K562 (cell line): ENCODE measurements around the gene ZNF500. TPM values are rescaled to one million over a fixed set of nuclear protein-coding genes. Genes with fewer than 3 reads are reported as not detected.

Experiments
- BRF1 ChIP-seq: IDR thresholded peaks from 3 replicates; pipeline ENCODE4 v1.6.1; 2011; ENCODE audit warnings: borderline replicate concordance, mild to moderate bottlenecking; ENCODE audit not compliant: insufficient read length; ENCODE audit errors: extremely low read depth
- CHD2 ChIP-seq: IDR thresholded peaks from 2 replicates; pipeline ENCODE4 v1.6.1; 2011; ENCODE audit warnings: low read depth, low read length
- CREB1 ChIP-seq, 2 experiments: sonication (generic) in 1 of 2; formaldehyde crosslinking in 1 of 2; IDR thresholded peaks; 2 replicates each; pipeline versions ENCODE4 v1.6.1 to v1.8.0; 2012 to 2022; ENCODE audit warnings: inconsistent platforms in 1 of 2, mild to moderate bottlenecking in 1 of 2, missing genetic modification reagents in 1 of 2, moderate library complexity in 1 of 2
- ESRRA ChIP-seq: fragments of 450-650 bp; IDR thresholded peaks from 2 replicates; pipeline ENCODE4 v1.6.1; 2014; ENCODE audit warnings: low read depth, mild to moderate bottlenecking, moderate library complexity, borderline replicate concordance
- MBD2 ChIP-seq: sonication (generic); IDR thresholded peaks from 2 replicates; pipeline ENCODE4 v1.6.1; 2016; ENCODE audit warnings: low read depth, borderline replicate concordance
- SAFB ChIP-seq: fragments of 200-400 bp; formaldehyde crosslinking; IDR thresholded peaks from 2 replicates; pipeline ENCODE4 v1.6.1; 2017; ENCODE audit warnings: low read depth, low read length, borderline replicate concordance
- SRSF3 ChIP-seq: fragments of 200-400 bp; formaldehyde crosslinking; IDR thresholded peaks from 2 replicates; pipeline ENCODE4 v1.6.1; 2016; ENCODE audit warnings: mild to moderate bottlenecking, low read length, moderate library complexity; ENCODE audit not compliant: insufficient read depth
- SUPT5H ChIP-seq: fragments of 450-650 bp; IDR thresholded peaks from 2 replicates; pipeline ENCODE4 v1.6.1; 2016
- TBP ChIP-seq: optimal IDR thresholded peaks from 2 replicates; pipeline ENCODE3; 2011; ENCODE audit warnings: low read depth, low read length, improper control_type of control experiment
- U2AF2 ChIP-seq: fragments of 200-400 bp; formaldehyde crosslinking; optimal IDR thresholded peaks from 2 replicates; pipeline ENCODE3; 2017; ENCODE audit warnings: low read depth, mild to moderate bottlenecking, low read length
- ZEB2 ChIP-seq: fragments of 450-650 bp; IDR thresholded peaks from 2 replicates; pipeline ENCODE4 v1.6.1; 2016
- ZNF146 ChIP-seq: IDR thresholded peaks from one replicate; pipeline ENCODE4 v1.6.1; 2018; ENCODE audit warnings: missing compliant biosample characterization; ENCODE audit not compliant: unreplicated experiment
- ZNF354B ChIP-seq: fragments of 250-450 bp; sonication (Bioruptor Pico); IDR thresholded peaks from 2 replicates; pipeline ENCODE4 v1.4.0; 2020
- polyA plus RNA-seq, 8 experiments: library from polyadenylated mRNA; depleted of rRNA in 4 of 8; stranded (reverse) in 5 of 8; unstranded in 3 of 8; fragments of >200 nt; fragmentation: Nextera tagmentation in 2 of 8; fragmentation: Illumina TruSeq in 1 of 8; extraction: Ambion mirVana in 2 of 8; extraction: Trizol in 1 of 8; gene quantifications; 2 replicates each; pipeline versions ENCODE4 v1.2.1 to v1.2.3, GENCODE V29; 2011 to 2014; ENCODE audit warnings: inconsistent platforms in 1 of 8, missing spikeins in 1 of 8
- total RNA-seq, 7 experiments: library from RNA; depleted of rRNA in 6 of 7; stranded (reverse); fragments of >200 nt in 6 of 7; fragmentation: Illumina TruSeq in 2 of 7; extraction: Trizol in 2 of 7; gene quantifications; 2 replicates each; pipeline versions ENCODE4 v1.2.1 to v1.2.3, GENCODE V29; 2011 to 2021; ENCODE audit warnings: low replicate concordance in 1 of 7
- TF ChIP-seq, protein P1 (sequence below): fragments of 250-450 bp; sonication (Bioruptor Pico); IDR thresholded peaks from 2 replicates; pipeline ENCODE4 v1.9.0; 2021; ENCODE audit warnings: mild to moderate bottlenecking, inconsistent platforms
- TF ChIP-seq, protein P2 (sequence below), 2 experiments: fragments of 450-650 bp; IDR thresholded peaks; 2 replicates each; pipeline ENCODE4 v1.6.1; 2016
- TF ChIP-seq, protein P3 (sequence below): sonication (generic); formaldehyde crosslinking; IDR thresholded peaks from 2 replicates; pipeline ENCODE4 v1.9.0; 2022; ENCODE audit warnings: mild to moderate bottlenecking, missing genetic modification reagents
- TF ChIP-seq, protein P4 (sequence below): fragments of 450-650 bp; formaldehyde crosslinking; IDR thresholded peaks from 2 replicates; pipeline ENCODE4 v1.4.0; 2022; ENCODE audit warnings: mild to moderate bottlenecking, moderate library complexity
- TF ChIP-seq, protein P5 (sequence below): fragments of 450-650 bp; IDR thresholded peaks from 2 replicates; pipeline ENCODE4 v1.6.1; 2017; ENCODE audit warnings: antibody characterized with exemption, mild to moderate bottlenecking

Gene ZNF500
- total and polyA plus RNA-seq, 9 of the 15 experiments (the other 6 are each of a cell fraction or from before 2014, with no cell fraction given), result 0.80 to 20.8 (median 5.3) TPM

DNA sequence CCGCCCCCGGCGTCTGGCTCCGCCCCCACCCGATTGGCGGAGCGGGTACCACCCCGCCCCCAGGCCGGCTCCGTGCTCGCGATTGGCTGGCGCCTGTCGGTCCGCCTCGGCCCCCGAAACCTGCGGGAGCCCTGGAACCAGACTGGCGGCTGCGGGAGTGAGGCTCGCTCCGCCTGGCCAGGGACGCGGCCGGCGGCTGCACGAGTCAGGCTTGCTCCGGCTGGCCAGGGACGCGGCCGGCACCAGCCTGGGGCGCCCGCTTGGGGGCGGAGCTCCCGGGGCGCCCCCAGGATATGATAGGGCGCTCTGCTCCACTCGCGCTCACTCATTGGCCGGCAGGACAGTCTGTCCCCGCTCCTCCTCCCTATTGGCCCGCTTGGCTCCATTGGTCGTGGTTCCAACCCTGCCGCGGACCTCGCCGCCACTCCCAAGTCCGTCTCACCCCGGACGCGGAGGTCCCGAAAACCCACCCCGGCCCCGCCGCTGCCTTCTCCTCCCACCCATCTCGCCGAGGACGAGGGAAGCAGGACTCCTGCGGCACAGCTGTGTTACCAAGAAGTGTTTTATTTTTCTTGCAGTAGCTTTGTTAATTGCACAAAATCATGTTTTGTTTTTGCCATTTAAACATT is 35.8 kb upstream of the ZNF500 start (continued):
- TF ChIP-seq, protein P1, sequence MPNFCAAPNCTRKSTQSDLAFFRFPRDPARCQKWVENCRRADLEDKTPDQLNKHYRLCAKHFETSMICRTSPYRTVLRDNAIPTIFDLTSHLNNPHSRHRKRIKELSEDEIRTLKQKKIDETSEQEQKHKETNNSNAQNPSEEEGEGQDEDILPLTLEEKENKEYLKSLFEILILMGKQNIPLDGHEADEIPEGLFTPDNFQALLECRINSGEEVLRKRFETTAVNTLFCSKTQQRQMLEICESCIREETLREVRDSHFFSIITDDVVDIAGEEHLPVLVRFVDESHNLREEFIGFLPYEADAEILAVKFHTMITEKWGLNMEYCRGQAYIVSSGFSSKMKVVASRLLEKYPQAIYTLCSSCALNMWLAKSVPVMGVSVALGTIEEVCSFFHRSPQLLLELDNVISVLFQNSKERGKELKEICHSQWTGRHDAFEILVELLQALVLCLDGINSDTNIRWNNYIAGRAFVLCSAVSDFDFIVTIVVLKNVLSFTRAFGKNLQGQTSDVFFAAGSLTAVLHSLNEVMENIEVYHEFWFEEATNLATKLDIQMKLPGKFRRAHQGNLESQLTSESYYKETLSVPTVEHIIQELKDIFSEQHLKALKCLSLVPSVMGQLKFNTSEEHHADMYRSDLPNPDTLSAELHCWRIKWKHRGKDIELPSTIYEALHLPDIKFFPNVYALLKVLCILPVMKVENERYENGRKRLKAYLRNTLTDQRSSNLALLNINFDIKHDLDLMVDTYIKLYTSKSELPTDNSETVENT (CRISPR knock-in tag), result 0 out of 2 replicates have a peak, but pooled peaks have one; percentile 39
- peak; percentile 96 for TF ChIP-seq MBD2
- TF ChIP-seq CHD2, result peak; percentile 86
- no peak for TF ChIP-seq ZNF354B
- no peak for TF ChIP-seq ZEB2
- TF ChIP-seq U2AF2, result no peak
- TF ChIP-seq, protein P2, sequence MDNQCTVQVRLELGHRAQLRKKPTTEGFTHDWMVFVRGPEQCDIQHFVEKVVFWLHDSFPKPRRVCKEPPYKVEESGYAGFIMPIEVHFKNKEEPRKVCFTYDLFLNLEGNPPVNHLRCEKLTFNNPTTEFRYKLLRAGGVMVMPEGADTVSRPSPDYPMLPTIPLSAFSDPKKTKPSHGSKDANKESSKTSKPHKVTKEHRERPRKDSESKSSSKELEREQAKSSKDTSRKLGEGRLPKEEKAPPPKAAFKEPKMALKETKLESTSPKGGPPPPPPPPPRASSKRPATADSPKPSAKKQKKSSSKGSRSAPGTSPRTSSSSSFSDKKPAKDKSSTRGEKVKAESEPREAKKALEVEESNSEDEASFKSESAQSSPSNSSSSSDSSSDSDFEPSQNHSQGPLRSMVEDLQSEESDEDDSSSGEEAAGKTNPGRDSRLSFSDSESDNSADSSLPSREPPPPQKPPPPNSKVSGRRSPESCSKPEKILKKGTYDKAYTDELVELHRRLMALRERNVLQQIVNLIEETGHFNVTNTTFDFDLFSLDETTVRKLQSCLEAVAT (IDR thresholded peaks at IDR 0.05), result no peak
- peak; percentile 41 for TF ChIP-seq TBP
- no peak for TF ChIP-seq CREB1 (IDR thresholded peaks at IDR 0.05)
- peak; percentile 11; the same call in 1 of the 2 replicates for TF ChIP-seq CREB1 (CRISPR knock-in tag; IDR thresholded peaks at IDR 0.05)
- no peak for TF ChIP-seq SAFB
- TF ChIP-seq, protein P3, sequence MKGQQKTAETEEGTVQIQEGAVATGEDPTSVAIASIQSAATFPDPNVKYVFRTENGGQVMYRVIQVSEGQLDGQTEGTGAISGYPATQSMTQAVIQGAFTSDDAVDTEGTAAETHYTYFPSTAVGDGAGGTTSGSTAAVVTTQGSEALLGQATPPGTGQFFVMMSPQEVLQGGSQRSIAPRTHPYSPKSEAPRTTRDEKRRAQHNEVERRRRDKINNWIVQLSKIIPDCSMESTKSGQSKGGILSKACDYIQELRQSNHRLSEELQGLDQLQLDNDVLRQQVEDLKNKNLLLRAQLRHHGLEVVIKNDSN (CRISPR knock-in tag), result no peak
- no peak for TF ChIP-seq BRF1
- TF ChIP-seq ZNF146, result no peak
- TF ChIP-seq, protein P4, sequence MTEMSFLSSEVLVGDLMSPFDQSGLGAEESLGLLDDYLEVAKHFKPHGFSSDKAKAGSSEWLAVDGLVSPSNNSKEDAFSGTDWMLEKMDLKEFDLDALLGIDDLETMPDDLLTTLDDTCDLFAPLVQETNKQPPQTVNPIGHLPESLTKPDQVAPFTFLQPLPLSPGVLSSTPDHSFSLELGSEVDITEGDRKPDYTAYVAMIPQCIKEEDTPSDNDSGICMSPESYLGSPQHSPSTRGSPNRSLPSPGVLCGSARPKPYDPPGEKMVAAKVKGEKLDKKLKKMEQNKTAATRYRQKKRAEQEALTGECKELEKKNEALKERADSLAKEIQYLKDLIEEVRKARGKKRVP, result no peak
- TF ChIP-seq ESRRA, result no peak
- TF ChIP-seq SUPT5H, result peak; percentile 61; the same call in 1 of the 2 replicates
- TF ChIP-seq, protein P5, sequence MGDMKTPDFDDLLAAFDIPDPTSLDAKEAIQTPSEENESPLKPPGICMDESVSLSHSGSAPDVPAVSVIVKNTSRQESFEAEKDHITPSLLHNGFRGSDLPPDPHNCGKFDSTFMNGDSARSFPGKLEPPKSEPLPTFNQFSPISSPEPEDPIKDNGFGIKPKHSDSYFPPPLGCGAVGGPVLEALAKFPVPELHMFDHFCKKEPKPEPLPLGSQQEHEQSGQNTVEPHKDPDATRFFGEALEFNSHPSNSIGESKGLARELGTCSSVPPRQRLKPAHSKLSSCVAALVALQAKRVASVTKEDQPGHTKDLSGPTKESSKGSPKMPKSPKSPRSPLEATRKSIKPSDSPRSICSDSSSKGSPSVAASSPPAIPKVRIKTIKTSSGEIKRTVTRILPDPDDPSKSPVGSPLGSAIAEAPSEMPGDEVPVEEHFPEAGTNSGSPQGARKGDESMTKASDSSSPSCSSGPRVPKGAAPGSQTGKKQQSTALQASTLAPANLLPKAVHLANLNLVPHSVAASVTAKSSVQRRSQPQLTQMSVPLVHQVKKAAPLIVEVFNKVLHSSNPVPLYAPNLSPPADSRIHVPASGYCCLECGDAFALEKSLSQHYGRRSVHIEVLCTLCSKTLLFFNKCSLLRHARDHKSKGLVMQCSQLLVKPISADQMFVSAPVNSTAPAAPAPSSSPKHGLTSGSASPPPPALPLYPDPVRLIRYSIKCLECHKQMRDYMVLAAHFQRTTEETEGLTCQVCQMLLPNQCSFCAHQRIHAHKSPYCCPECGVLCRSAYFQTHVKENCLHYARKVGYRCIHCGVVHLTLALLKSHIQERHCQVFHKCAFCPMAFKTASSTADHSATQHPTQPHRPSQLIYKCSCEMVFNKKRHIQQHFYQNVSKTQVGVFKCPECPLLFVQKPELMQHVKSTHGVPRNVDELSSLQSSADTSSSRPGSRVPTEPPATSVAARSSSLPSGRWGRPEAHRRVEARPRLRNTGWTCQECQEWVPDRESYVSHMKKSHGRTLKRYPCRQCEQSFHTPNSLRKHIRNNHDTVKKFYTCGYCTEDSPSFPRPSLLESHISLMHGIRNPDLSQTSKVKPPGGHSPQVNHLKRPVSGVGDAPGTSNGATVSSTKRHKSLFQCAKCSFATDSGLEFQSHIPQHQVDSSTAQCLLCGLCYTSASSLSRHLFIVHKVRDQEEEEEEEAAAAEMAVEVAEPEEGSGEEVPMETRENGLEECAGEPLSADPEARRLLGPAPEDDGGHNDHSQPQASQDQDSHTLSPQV, result no peak
- no peak for TF ChIP-seq SRSF3
